T-helper 1 cell treated with Interleukin-12 subunit alpha and Interleukin-12 subunit beta and Interleukin-4 antibody, amounts not matched to agents 30 μg/mL and 1 μg/mL, for 36 hours (primary cell): ENCODE results near the gene C3.
A peak's percentile ranks its signal among the peaks of the same experiment; 100 is the strongest.

Source experiments
- H3K27ac Mint-ChIP-seq: one replicate; pipeline ENCODE4 v1.8.0; 2021; ENCODE audit warnings: mild to moderate bottlenecking, mixed read lengths
- H3K27me3 Mint-ChIP-seq: one replicate; pipeline ENCODE4 v1.8.0; 2021; ENCODE audit warnings: low read depth, mixed read lengths
- H3K36me3 Mint-ChIP-seq: one replicate; pipeline ENCODE4 v1.8.0; 2021; ENCODE audit warnings: low read depth, mixed read lengths
- H3K4me1 Mint-ChIP-seq: one replicate; pipeline ENCODE4 v1.8.0; 2021; ENCODE audit warnings: low read depth, mixed read lengths
- H3K4me3 Mint-ChIP-seq: one replicate; pipeline ENCODE4 v1.8.0; 2021; ENCODE audit warnings: mild to moderate bottlenecking, moderate library complexity, mixed read lengths
- H3K9me3 Mint-ChIP-seq: one replicate; pipeline ENCODE4 v1.8.0; 2021; ENCODE audit warnings: mixed read lengths

C3 gene

DNA sequence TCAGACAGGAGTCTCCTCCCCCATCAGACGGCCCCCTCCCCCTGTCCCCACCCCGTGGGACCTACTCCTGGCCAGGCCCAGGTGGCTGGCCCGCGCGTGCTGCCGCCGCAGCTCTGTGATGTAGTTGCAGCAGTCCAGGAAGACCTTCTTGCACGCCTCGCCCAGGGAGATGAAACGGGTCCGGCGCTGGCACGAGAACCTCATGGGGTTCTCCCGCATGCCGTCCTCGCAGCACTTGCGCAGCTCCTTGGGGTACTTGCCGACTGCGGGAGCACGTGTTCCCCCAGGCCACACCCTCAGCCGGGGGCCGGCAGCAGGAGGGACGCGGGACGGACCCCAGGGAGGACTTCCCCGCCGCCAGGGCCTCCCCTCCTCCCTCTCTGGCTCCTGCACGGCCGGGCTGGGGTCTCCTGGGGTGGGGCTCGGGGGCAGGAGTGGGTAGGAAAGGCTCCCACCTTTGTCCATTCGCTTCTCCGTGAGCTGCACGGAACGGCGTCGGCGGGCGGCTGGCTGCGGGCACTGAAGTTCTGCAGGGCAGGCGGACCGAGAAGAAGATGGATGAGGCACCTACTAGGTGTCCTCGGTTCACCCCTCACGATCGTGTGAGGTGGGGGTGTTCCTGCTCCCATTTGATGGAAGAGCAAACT lies 13.3 kb downstream of the C3 start:
- Mint-ChIP-seq H3K9me3 (no peaks in the 10 kb centered on the region), H3K4me3 (no peak overlapping the region), H3K27me3 (peaks cover 41% of the 10 kb centered on the region), H3K36me3 (peaks cover 1% of the 10 kb centered on the region), H3K4me1 (peaks cover 7% of the 10 kb centered on the region), H3K27ac (no peak overlapping the region)

GRCh38 chr19:6706633-6706958 lies 13.9 kb downstream of the C3 start:
- H3K4me3 Mint-ChIP-seq = no peak overlapping the region

DNA sequence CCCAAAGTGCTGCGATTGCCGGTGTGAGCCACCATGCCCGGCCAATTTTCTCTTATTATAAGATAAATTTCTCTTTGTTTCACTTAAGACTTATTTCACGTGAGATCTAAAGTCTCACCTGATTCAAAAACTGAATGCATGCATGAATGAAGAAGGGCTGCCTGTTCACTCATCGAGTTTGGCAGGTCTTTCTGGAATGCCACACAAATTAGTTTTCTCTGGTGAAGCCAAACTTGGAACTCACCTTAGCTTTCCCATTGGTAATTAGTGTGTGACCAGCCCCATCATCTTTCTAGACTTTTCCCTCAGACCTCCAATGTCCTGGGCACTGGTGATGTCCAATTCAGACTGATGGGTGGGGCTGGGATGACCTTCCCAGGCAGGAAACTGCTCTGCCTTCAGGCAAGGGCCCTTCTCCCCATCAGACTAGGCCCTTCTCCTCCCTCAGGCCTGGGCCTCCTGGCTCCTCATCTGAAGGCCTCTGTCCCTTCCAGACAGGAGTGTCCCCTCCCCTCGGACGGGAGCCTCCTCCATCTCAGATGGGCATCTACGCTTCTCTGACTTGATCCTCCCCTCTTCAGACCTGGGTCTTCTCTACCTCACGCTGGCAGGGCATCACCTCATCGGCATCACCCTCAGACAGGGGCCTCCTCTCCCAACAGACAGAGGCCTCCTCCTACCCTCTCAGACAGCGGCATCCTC lies 14.4 kb downstream of the C3 start:
- H3K4me3 Mint-ChIP-seq = no peak overlapping the region
- peaks cover 34% of the 10 kb centered on the region for H3K27me3 Mint-ChIP-seq
- H3K27ac Mint-ChIP-seq = no peak overlapping the region
- peaks cover 1% of the 10 kb centered on the region for H3K36me3 Mint-ChIP-seq
- peaks cover 7% of the 10 kb centered on the region for H3K4me1 Mint-ChIP-seq
- H3K9me3 Mint-ChIP-seq = no peaks in the 10 kb centered on the region

More at GRCh38 chr19:6706633-6706958, 13.9 kb downstream of the C3 start:
- no peak overlapping the region for H3K27ac Mint-ChIP-seq
- H3K36me3 Mint-ChIP-seq = peaks cover 1% of the 10 kb centered on the region
- H3K4me1 Mint-ChIP-seq = peaks cover 7% of the 10 kb centered on the region
- H3K27me3 Mint-ChIP-seq = peaks cover 39% of the 10 kb centered on the region
- no peaks in the 10 kb centered on the region for H3K9me3 Mint-ChIP-seq

DNA sequence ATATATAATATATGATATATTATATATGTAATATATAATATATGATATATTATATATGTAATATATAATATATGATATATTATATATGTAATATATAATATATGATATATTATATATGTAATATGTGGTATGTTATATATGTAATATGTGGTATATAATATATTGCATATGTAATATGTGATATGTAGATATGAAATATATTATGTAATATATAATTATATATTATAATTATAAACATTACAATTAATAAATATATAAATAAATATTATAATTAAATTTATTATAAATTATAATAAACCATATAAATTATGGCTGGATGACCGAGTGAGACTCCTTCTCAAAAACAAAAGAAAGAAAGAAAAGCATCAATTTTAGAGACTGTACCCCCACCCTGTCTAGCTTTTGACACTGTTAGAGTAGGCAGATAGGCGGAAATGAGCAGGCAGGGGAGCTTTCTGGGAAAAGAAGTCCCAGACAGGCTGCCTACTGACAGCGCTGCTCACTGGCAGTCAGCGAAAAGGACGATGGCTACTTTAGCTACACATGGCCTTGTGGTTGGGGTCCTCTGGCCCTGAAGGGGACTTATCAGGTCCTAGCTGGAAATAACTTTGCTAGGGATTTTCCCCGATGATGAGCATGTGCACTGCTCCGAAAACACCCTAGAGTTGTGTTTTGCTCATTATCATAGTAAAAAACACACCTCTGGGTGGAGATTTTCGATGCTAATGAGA lies 19.7 kb downstream of the C3 start:
- Mint-ChIP-seq H3K27me3 (no peaks in the 10 kb centered on the region), H3K4me1 (peaks cover 2% of the 10 kb centered on the region), H3K4me3 (no peak overlapping the region), H3K27ac (no peak overlapping the region), H3K9me3 (no peaks in the 10 kb centered on the region), H3K36me3 (no peaks in the 10 kb centered on the region)

DNA sequence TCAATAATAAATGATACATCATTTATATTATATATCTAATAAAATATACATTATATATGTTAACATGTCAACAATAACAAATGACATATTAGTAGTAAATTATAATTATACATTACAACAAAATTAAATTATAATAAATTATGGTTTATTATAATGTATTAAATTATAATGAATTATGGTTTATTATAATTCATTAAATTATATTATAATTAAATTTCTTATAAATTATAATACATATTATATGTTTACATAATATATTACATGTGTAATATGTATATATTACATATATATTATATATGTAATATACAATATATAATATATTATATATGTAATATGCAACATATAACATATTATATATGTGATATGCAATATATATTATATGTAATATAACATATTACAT lies 20.5 kb downstream of the C3 start:
- Mint-ChIP-seq H3K9me3 (no peaks in the 10 kb centered on the region), H3K36me3 (no peaks in the 10 kb centered on the region), H3K4me3 (no peak overlapping the region), H3K27ac (no peak overlapping the region), H3K4me1 (peaks cover 2% of the 10 kb centered on the region), H3K27me3 (no peaks in the 10 kb centered on the region)

GRCh38 chr19:6697291-6697690 lies 23.2 kb downstream of the C3 start:
- Mint-ChIP-seq H3K27me3 (no peaks in the 10 kb centered on the region), H3K4me1 (peaks cover 2% of the 10 kb centered on the region), H3K36me3 (peaks cover under 1% of the 10 kb centered on the region), H3K4me3 (no peak overlapping the region), H3K27ac (no peak overlapping the region), H3K9me3 (no peaks in the 10 kb centered on the region)

DNA sequence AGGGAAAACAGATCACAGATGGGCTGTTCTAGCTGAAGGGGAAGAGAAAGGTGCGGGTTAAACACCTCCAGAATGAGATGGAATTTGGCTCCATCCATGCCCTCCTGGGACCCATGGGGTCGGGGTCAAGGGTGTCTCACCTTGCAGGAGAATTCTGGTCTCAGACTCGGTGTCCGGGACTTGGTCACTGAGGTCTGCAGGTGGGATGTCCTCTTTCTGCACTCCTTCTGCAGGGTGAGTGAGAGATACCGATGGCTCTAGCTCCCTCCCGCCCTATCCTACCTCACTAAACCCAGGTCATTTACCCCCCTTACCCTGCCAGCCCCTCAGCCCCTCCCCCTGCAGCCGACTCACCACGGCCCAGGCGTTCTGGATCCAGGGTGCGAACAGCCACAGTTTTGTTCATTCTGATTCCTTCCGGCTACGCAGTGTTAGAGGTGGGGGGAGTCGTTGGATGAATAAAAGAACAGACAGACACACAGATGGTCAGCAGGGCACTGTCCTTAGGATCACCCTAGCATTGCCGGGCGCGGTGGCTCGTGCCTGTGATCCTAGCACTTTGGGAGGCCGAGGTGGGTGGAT lies 24.1 kb downstream of the C3 start:
- H3K4me1 Mint-ChIP-seq = peaks cover 2% of the 10 kb centered on the region
- no peaks in the 10 kb centered on the region for H3K9me3 Mint-ChIP-seq
- H3K27ac Mint-ChIP-seq = no peak overlapping the region
- H3K4me3 Mint-ChIP-seq = no peak overlapping the region
- H3K36me3 Mint-ChIP-seq = peaks cover 1% of the 10 kb centered on the region
- H3K27me3 Mint-ChIP-seq = no peaks in the 10 kb centered on the region

DNA sequence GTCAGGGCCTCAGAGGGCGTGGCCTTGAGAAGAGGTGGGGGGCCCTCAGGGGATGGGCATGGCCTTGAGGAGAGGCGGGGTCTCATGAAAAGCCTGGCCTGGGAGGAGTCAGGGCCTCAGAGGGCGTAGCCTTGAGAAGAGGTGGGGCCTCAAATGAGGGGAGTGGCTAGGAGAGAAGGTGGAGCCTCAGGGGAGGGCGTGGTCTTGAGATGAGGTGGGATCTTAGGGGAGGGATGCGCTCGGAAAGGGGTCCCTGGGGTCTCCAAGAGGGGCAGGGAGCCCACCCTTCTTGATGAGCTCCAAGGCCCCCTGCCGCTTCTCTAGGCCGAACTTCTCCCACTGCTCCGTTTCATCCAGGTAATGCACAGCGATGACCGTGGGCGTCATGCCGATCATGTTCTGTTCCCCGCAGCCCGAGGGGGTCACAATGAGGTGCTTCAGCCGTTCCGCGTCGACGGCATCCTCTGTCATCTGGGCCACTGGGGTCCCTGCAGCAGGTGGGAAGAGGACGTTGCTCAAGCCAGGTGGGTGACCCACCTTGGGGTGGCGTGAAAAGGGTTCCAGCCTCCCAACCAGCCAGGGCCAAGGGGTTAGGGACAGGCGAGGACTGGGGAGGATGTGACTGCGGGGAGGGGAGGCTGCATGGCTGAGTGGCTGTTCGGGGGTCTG lies 26.2 kb downstream of the C3 start:
- Mint-ChIP-seq H3K36me3 (peaks cover 1% of the 10 kb centered on the region), H3K27ac (no peak overlapping the region), H3K27me3 (no peaks in the 10 kb centered on the region), H3K4me3 (no peak overlapping the region), H3K9me3 (no peaks in the 10 kb centered on the region), H3K4me1 (peaks cover 2% of the 10 kb centered on the region)

DNA sequence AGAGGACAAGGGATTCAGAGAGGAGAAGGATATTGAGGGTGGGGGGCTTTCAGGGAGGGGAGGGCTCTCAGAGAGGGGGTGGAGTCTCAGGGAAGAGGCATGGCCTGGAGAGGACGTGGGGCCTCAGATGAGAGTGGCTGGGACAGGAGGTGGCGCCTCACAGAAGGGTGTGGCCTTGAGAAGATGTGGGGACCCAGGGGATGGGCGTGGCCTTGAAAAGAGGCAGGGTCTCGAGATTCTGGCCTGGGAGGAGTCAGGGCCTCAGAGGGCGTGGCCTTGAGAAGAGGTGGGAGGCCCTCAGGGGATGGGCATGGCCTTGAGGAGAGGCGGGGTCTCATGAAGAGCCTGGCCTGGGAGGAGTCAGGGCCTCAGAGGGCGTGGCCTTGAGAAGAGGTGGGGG lies 26.8 kb downstream of the C3 start:
- Mint-ChIP-seq H3K36me3 (peaks cover 1% of the 10 kb centered on the region), H3K4me1 (peaks cover 5% of the 10 kb centered on the region), H3K9me3 (peaks cover 1% of the 10 kb centered on the region), H3K27me3 (peaks cover 1% of the 10 kb centered on the region), H3K27ac (no peak overlapping the region), H3K4me3 (no peak overlapping the region)

DNA sequence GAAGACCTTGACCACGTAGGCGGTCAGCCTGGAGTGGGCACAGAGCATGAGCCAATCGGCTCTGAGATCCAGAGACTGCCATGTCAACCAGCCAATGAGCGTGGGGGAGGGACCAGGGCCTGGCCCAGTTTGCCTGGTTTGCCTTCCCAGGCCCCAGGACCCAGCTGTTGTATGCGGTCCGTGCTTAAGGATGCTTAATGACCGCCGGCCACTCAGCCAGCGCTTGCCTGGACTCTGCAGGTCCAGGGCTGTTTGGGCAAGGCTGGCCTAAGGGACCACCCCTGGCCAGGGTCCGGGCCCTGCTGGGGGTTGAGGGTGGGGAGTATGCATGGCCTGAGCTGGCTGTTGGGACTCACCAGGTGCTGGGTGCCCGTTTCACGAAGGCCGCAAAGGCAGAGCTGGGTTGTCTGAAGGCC lies 27.4 kb downstream of the C3 start:
- Mint-ChIP-seq H3K9me3 (peaks cover 3% of the 10 kb centered on the region), H3K27ac (no peak overlapping the region), H3K4me1 (peaks cover 6% of the 10 kb centered on the region), H3K27me3 (peaks cover 4% of the 10 kb centered on the region), H3K4me3 (no peak overlapping the region), H3K36me3 (peaks cover 1% of the 10 kb centered on the region)

DNA sequence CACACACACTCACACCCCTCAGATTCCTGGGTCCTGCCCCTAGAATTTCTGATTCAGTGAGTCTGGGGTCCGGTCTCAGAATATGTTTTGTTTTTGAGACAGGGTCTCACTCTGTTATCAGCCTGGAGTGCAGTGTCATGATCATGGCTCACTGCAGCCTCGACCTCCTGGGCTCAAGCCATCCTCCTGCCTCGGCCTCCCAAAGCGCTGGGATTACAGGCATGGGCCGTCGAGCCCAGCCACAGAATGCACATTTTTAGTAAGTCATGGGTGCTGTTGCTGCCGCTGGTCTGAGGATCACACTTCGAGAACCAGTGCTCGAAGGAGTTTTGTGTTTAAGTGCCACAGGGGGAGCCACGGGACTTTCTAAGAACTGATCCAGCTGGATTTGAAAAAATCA lies 28.4 kb downstream of the C3 start:
- Mint-ChIP-seq H3K4me3 (no peak overlapping the region), H3K4me1 (peaks cover 4% of the 10 kb centered on the region), H3K27me3 (peaks cover 4% of the 10 kb centered on the region), H3K9me3 (peaks cover 3% of the 10 kb centered on the region), H3K27ac (peak overlapping the region; percentile 65), H3K36me3 (peaks cover 1% of the 10 kb centered on the region)

DNA sequence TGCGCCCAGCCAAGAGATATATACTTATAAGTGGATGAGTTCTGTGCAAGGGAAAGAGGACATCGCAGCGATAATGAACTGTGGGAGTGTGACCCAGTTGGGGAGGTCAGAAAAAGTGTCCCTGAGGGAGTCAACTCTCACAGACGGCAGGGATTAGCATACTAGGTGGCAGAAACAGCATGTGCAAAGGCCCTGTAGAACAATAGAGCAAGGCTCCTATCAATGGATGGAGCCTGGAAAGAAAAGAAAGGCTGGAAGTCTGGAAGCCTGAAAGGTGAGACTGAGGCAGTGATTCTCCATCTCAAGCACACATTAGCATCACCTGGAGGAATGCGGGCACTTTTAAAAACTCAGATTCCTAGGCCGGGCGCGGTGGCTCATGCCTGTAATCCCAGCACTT lies 29.1 kb downstream of the C3 start:
- Mint-ChIP-seq H3K4me3 (no peak overlapping the region), H3K27ac (no peak overlapping the region), H3K4me1 (peaks cover 4% of the 10 kb centered on the region), H3K36me3 (peaks cover 1% of the 10 kb centered on the region), H3K27me3 (peaks cover 4% of the 10 kb centered on the region), H3K9me3 (peaks cover 3% of the 10 kb centered on the region)

DNA sequence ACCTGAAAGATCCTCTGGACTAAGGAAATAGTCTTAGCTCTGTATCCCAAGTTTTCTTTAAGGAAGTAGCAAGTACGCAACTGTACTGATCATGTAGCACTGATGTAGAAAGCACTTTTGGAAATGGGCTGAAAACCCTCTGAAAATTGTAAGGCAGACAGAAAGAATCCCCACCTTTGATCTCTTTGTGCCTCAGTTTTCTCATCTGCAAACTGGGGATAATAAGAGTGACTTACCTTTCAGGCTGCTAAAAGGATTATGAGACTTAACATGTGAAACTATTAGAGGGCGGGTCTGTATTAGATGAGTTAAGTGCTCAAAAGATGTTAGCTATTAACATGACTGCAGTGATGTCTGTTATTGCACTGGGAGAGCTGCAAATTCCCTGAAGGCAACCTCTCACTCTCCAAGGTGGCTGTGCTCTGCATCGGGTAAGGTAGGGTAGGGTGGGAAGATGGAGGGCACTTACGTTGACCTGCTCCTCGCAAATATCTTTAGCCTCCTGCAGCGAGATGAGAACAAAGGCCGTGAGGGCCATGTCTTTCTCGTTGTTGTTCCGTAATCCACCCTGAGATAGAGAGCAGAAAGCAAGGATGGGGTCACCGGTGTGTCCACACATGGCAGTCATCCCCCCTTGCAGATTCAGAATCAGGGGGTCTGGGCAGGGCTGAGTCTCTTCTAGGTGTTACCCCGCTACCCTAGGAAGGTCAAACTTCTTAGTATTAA lies 30.1 kb downstream of the C3 start:
- Mint-ChIP-seq H3K4me1 (peaks cover 4% of the 10 kb centered on the region), H3K9me3 (peaks cover 3% of the 10 kb centered on the region), H3K27ac (no peak overlapping the region), H3K27me3 (peaks cover 4% of the 10 kb centered on the region), H3K4me3 (no peak overlapping the region), H3K36me3 (peaks cover 1% of the 10 kb centered on the region)

DNA sequence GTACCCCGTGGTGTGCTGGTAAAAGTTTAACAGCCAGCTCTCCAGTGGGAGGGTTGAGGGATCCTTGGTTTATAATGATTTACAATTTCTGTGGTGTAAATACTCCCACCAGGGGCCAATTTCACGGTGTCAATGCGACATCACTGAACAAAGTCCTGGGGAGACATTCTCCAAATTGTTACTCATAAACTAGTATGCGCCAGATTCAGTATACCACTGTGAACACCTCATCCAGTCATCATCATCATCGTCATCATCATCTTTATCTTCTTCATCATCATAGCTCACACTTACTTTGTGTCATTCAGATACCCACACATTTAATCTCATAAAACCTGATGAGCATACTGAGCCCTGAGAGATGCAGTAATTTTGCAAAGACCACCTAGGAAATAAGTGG lies 33.3 kb downstream of the C3 start:
- H3K36me3 Mint-ChIP-seq = no peaks in the 10 kb centered on the region
- no peak overlapping the region for H3K27ac Mint-ChIP-seq
- no peak overlapping the region for H3K4me3 Mint-ChIP-seq
- H3K27me3 Mint-ChIP-seq = peaks cover 9% of the 10 kb centered on the region
- H3K4me1 Mint-ChIP-seq = peaks cover 4% of the 10 kb centered on the region
- peaks cover 3% of the 10 kb centered on the region for H3K9me3 Mint-ChIP-seq
